Endometrium (tissue), 2 donors: Measurements from ENCODE around the gene MAP3K15.

Experiments used
- FAIRE-seq: peaks from 2 replicates; lab custom pipeline; 2012; peaks lifted over from hg19 to GRCh38; lab: Jason Lieb, UNC
- donor health status: control.
- donor health status: control.

MAP3K15 gene

DNA sequence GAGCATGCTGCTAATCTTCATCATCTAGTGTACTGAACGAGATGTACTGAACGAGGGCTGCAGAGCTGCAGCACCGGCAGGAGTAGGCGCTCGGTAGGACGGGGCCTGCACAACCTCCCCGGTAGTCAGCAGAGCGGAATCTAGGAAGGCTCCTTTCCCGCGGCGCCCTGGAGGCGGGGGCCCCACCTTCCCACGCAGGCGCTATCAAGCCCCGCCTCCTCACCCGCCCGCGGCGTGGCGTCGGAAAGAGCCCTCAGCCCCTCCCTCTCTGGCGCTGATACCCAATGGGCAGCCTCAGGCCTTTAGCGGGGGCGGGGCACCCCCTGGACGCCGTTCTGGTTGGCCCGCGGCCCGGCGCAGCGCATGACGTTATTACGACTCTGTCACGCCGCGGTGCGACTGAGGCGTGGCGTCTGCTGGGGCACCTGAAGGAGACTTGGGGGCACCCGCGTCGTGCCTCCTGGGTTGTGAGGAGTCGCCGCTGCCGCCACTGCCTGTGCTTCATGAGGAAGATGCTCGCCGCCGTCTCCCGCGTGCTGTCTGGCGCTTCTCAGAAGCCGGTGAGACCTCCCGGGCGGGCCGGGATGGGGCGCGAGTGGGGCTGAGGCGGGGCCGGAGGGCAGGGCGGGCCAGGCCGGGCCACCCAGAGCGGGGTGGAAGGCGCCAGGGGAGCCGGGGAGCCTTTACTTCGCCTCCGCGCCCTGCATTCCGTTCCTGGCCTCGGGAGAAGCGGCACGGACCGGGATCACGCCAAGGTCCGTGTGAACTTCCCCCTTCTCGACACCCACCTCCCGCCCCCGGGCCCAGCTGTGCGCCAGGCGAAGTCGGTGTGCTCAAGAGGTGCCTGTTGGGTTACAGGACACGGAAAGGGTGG lies 171.5 kb downstream of the MAP3K15 start, which contains the start of gene PDHA1:
TSS of gene PDHA1 (plus strand) at position 393 of the 874 bp plus-strand sequence. CDS start at position 504, 111 bp downstream.
- FAIRE-seq, result peak; percentile 72

DNA sequence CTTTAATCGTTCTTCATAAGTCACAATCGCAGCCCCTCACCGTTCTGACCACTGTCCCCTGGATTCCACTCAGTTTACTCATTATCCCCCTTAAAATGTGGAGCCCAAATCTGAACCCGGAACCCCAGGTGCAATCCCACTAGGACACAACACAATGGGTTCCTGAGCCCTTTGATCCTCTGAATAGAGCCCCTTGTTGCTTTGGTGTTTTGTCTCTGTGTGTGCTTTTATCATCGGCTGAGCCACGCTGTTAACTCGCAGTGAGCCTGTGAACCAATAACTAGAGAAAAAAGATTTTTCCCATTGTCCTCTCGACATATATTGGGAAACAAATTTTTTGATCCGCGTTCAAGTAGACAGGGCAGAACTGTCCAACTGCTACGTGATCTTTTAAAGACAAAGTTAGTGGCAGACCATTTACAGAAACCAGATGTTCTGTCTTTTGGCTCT lies 172.2 kb downstream of the MAP3K15 start:
- FAIRE-seq, result no peak

GRCh38 chrX:19342331-19342906 lies 172.9 kb downstream of the MAP3K15 start:
- no peak for FAIRE-seq

GRCh38 chrX:19334945-19335626 lies 180.2 kb downstream of the MAP3K15 start:
- no peak for FAIRE-seq

DNA sequence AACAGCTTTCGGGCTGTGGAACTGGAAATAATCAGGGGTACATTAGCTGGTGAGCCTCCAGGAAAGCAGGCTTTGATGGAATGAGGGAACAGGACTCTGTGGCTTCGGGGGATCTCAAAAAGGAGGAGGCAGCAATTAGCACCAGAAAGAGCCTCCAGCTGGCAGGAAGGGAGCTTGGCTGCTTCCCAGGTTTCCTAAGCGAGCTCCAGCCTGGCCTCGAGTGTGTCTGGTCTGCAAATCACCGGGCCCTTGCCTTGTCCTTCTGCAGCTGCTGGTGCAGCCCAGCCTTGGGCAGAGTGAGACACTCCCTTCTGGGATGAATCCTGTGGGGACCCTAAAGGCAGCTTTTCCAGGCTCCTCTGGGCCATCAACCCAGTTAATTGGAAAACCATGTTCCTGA lies 182.3 kb downstream of the MAP3K15 start:
- no peak for FAIRE-seq

DNA sequence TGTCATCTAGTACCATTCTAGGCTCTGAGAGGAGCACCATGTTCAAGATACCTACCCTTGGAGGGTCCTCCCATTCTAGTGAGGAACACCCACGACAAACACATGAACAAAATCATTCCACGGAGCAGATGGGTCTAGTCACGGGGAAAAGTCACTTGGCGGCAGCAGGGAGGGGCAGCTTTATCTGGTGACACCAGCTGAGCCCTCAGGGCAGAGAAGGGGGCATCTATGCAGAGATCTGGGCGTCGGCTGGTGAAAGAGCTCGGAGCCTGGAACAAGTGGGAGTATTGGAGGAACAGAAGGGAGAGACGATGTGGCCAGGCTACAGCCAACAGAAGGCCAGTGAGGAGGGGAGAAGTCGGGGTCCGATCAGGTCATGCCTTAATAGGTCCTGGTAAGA lies 183.5 kb downstream of the MAP3K15 start:
- FAIRE-seq, result no peak

DNA sequence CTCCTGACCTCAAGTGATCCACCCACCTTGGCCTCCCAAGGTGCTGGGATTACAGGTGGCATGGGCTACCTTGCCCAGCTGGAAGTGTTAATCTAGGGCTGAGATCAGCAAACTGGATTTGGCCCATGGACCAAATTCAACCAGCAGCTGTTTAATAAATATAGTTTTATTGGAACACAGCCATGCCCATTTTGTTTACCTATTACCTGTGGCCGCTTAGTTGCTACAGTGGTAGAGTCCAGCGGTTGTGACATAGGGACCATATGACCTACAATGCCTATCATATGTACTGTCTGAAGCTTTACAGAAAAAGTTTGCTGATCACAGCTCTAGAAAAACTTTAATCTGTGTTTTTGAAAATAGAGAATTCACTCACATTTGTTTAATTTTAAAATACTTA lies 188.7 kb downstream of the MAP3K15 start:
- FAIRE-seq, result no peak
